ENCODE data around the gene PDLIM4.

Gene PDLIM4

GRCh38 chr5:132263548-132264261 lies 6.2 kb downstream of the PDLIM4 start:
- no peak for TF ChIP-seq POLR2A (IDR thresholded peaks at IDR 0.05; ENCODE audit: low read depth, low read length)
- peak; percentile 97 for DNase-seq (ENCODE audit: insufficient read length, low spot score)
- FAIRE-seq, result no peak

GRCh38 chr5:132264546-132265335 lies 7.2 kb downstream of the PDLIM4 start:
- FAIRE-seq (no peak), DNase-seq (ENCODE audit: insufficient read length, low spot score) (no peak)
- TF ChIP-seq POLR2A (IDR thresholded peaks at IDR 0.05; ENCODE audit: low read depth, low read length), result no peak

- TF ChIP-seq POLR2A (IDR thresholded peaks at IDR 0.05; ENCODE audit: low read depth, low read length), result no peak
- FAIRE-seq, result no peak
- DNase-seq (ENCODE audit: insufficient read length, low spot score), result peak; percentile 96
Observed at GRCh38 chr5:132265336-132266030, 8.0 kb downstream of the PDLIM4 start.

GRCh38 chr5:132266031-132266835 lies 8.7 kb downstream of the PDLIM4 start:
- DNase-seq (ENCODE audit: insufficient read length, low spot score) (no peak), FAIRE-seq (no peak)
- no peak for TF ChIP-seq POLR2A (IDR thresholded peaks at IDR 0.05; ENCODE audit: low read depth, low read length)

- no peak for TF ChIP-seq POLR2A (IDR thresholded peaks at IDR 0.05; ENCODE audit: low read depth, low read length)
- no peak for FAIRE-seq
- no peak for DNase-seq (ENCODE audit: insufficient read length, low spot score)
Observed at GRCh38 chr5:132266836-132267160, 9.3 kb downstream of the PDLIM4 start.

GRCh38 chr5:132267166-132267739 lies 9.8 kb downstream of the PDLIM4 start:
- TF ChIP-seq POLR2A (IDR thresholded peaks at IDR 0.05; ENCODE audit: low read depth, low read length), result no peak
- DNase-seq (ENCODE audit: insufficient read length, low spot score) (no peak), FAIRE-seq (no peak)

- no peak for FAIRE-seq
Observed at GRCh38 chr5:132267931-132268768, 10.7 kb downstream of the PDLIM4 start.

GRCh38 chr5:132268769-132269551 lies 11.5 kb downstream of the PDLIM4 start:
- FAIRE-seq (no peak), DNase-seq (ENCODE audit: insufficient read length, low spot score) (no peak)
- TF ChIP-seq POLR2A (IDR thresholded peaks at IDR 0.05; ENCODE audit: low read depth, low read length), result no peak

More at GRCh38 chr5:132267931-132268768, 10.7 kb downstream of the PDLIM4 start:
- no peak for DNase-seq (ENCODE audit: insufficient read length, low spot score)
- TF ChIP-seq POLR2A (IDR thresholded peaks at IDR 0.05; ENCODE audit: low read depth, low read length), result no peak

- FAIRE-seq, result no peak
- TF ChIP-seq POLR2A (IDR thresholded peaks at IDR 0.05; ENCODE audit: low read depth, low read length), result no peak
- no peak for DNase-seq (ENCODE audit: insufficient read length, low spot score)
Observed at GRCh38 chr5:132269635-132270334, 12.3 kb downstream of the PDLIM4 start.

- TF ChIP-seq POLR2A (IDR thresholded peaks at IDR 0.05; ENCODE audit: low read depth, low read length), result no peak
- DNase-seq (ENCODE audit: insufficient read length, low spot score), result no peak
- no peak for FAIRE-seq
Observed at GRCh38 chr5:132270335-132270665, 12.8 kb downstream of the PDLIM4 start.

- DNase-seq (ENCODE audit: insufficient read length, low spot score), result no peak
- FAIRE-seq, result no peak
- TF ChIP-seq POLR2A (IDR thresholded peaks at IDR 0.05; ENCODE audit: low read depth, low read length), result no peak
Observed at GRCh38 chr5:132270706-132271105, 13.2 kb downstream of the PDLIM4 start.
